HG02852 (cell line): ENCODE data around the gene TXNL4A.
A peak's percentile ranks its signal among the peaks of the same experiment; 100 is the strongest.

Source experiments
- ATAC-seq: cut with Tn5 transposase; IDR thresholded peaks from one replicate; pipeline ENCODE4 v1.9.1; 2021; ENCODE audit warnings: mild to moderate bottlenecking, moderate library complexity; ENCODE audit not compliant: unreplicated experiment

Gene TXNL4A

GRCh38 chr18:79949697-79950487 is 38.5 kb downstream of the TXNL4A start:
- peak; percentile 21 for ATAC-seq

GRCh38 chr18:79948719-79949411 is 39.5 kb downstream of the TXNL4A start:
- ATAC-seq: no peak

GRCh38 chr18:79947881-79948610 is 40.3 kb downstream of the TXNL4A start:
- ATAC-seq: no peak

- no peak for ATAC-seq
Observed at GRCh38 chr18:79947054-79947755, 41.2 kb downstream of the TXNL4A start.

GRCh38 chr18:79945118-79946042 is 43.0 kb downstream of the TXNL4A start:
- ATAC-seq: no peak

- ATAC-seq: peak; percentile 9
Observed at GRCh38 chr18:79944746-79945117, 43.6 kb downstream of the TXNL4A start.

- ATAC-seq: peak; percentile 58
Observed at GRCh38 chr18:79944126-79944731, 44.1 kb downstream of the TXNL4A start.

- ATAC-seq: no peak
Observed at GRCh38 chr18:79943608-79944125, 44.7 kb downstream of the TXNL4A start.

GRCh38 chr18:79942786-79943607 is 45.4 kb downstream of the TXNL4A start:
- ATAC-seq: no peak

- ATAC-seq: no peak
Observed at GRCh38 chr18:79942211-79942610, 46.2 kb downstream of the TXNL4A start.

- ATAC-seq: no peak
Observed at GRCh38 chr18:79941473-79942119, 46.8 kb downstream of the TXNL4A start.

GRCh38 chr18:79940814-79941472 is 47.4 kb downstream of the TXNL4A start:
- no peak for ATAC-seq

GRCh38 chr18:79940126-79940813 is 48.1 kb downstream of the TXNL4A start:
- no peak for ATAC-seq

GRCh38 chr18:79939096-79939495 is 49.3 kb downstream of the TXNL4A start:
- no peak for ATAC-seq

GRCh38 chr18:79938196-79938595 is 50.2 kb downstream of the TXNL4A start:
- no peak for ATAC-seq

GRCh38 chr18:79937103-79937860 is 51.1 kb downstream of the TXNL4A start:
- ATAC-seq: no peak
